Cardiac muscle cell (in vitro differentiated cells and primary cell): ENCODE data around the gene GLS. TPM values are rescaled to one million over a fixed set of nuclear protein-coding genes. Genes with fewer than 3 reads are reported as not detected.

Experiments used
- DNase-seq, 2 donors: peaks; one replicate each; pipeline versions ENCODE4 v3.0.0 to v3.0.0-alpha.2; 2010 to 2017; ENCODE audit warnings: low read depth in 1 of 2, low spot score in 1 of 2
- H3K27ac ChIP-seq: fragments of 200-600 bp; sonication (generic); 2 replicates; pipeline ENCODE4 v1.5.1; 2016
- H3K27me3 ChIP-seq: fragments of 200-600 bp; sonication (generic); 2 replicates; pipeline ENCODE4 v1.6.0; 2016; ENCODE audit warnings: control low read depth
- H3K36me3 ChIP-seq: fragments of 200-600 bp; sonication (generic); 2 replicates; pipeline ENCODE4 v1.5.1; 2016; ENCODE audit warnings: control low read depth
- H3K4me1 ChIP-seq: fragments of 200-600 bp; sonication (generic); 2 replicates; pipeline ENCODE4 v1.8.1; 2017; ENCODE audit warnings: low read depth, mild to moderate bottlenecking, mixed run types
- H3K4me3 ChIP-seq: fragments of 200-600 bp; sonication (generic); 2 replicates; pipeline ENCODE4 v1.5.1; 2016; ENCODE audit warnings: mild to moderate bottlenecking
- H3K9me3 ChIP-seq: fragments of 200-600 bp; sonication (generic); 2 replicates; pipeline ENCODE4 v1.5.1; 2017; ENCODE audit warnings: low read depth, mild to moderate bottlenecking, control low read depth
- CTCF ChIP-seq: IDR thresholded peaks from 2 replicates; pipeline ENCODE4 v1.5.1; 2012; ENCODE audit warnings: low read depth, mild to moderate bottlenecking, low read length
- polyA plus RNA-seq: library from polyadenylated mRNA; unstranded; fragments of >200 nt; fragmentation: Nextera tagmentation; extraction: Ambion mirVana; gene quantifications from 2 replicates; pipeline ENCODE4 v1.2.1, GENCODE V29; 2016
- total RNA-seq: library from RNA; depleted of rRNA; stranded (reverse); fragments of >200 nt; gene quantifications from 2 replicates; pipeline ENCODE4 v1.2.3, GENCODE V29; 2016

Gene GLS
- total and polyA plus RNA-seq, 2 experiments from 2014 or later = 35.2 to 80.8 TPM

- TF ChIP-seq CTCF = no peak
- Histone ChIP-seq H3K4me3 (no peak overlapping the region), H3K9me3 (no peaks in the 10 kb centered on the region), H3K4me1 (no peaks in the 10 kb centered on the region), H3K27ac (no peak overlapping the region), H3K36me3 (peaks cover 53% of the 10 kb centered on the region), H3K27me3 (no peaks in the 10 kb centered on the region)
- no peak for DNase-seq
These were observed 120.4 kb downstream of the GLS start for GRCh38 chr2:191001032-191001431.

GRCh38 chr2:191001624-191002023 is 121.0 kb downstream of the GLS start:
- H3K36me3 ChIP-seq = peaks cover 53% of the 10 kb centered on the region

GRCh38 chr2:191003405-191004309 is 123.0 kb downstream of the GLS start:
- no peak overlapping the region for H3K27ac ChIP-seq
- H3K36me3 ChIP-seq = peaks cover 56% of the 10 kb centered on the region
- DNase-seq = no peak
- no peaks in the 10 kb centered on the region for H3K4me1 ChIP-seq
- no peak overlapping the region for H3K4me3 ChIP-seq
- no peaks in the 10 kb centered on the region for H3K27me3 ChIP-seq
- H3K9me3 ChIP-seq = no peaks in the 10 kb centered on the region
- TF ChIP-seq CTCF = no peak

More at GRCh38 chr2:191001624-191002023, 121.0 kb downstream of the GLS start:
- H3K4me1 ChIP-seq = no peaks in the 10 kb centered on the region
- no peak for TF ChIP-seq CTCF
- H3K9me3 ChIP-seq = no peaks in the 10 kb centered on the region
- no peak overlapping the region for H3K27ac ChIP-seq
- DNase-seq = no peak
- no peaks in the 10 kb centered on the region for H3K27me3 ChIP-seq
- no peak overlapping the region for H3K4me3 ChIP-seq

- Histone ChIP-seq H3K27ac (no peak overlapping the region), H3K4me3 (no peak overlapping the region), H3K36me3 (peaks cover 44% of the 10 kb centered on the region), H3K9me3 (no peaks in the 10 kb centered on the region), H3K4me1 (no peaks in the 10 kb centered on the region), H3K27me3 (no peaks in the 10 kb centered on the region)
- no peak for TF ChIP-seq CTCF
- no peak for DNase-seq
These were observed 125.7 kb downstream of the GLS start for GRCh38 chr2:191006297-191006696.

GRCh38 chr2:191006997-191007783 is 126.6 kb downstream of the GLS start:
- Histone ChIP-seq H3K27me3 (no peaks in the 10 kb centered on the region), H3K4me3 (no peak overlapping the region), H3K4me1 (no peaks in the 10 kb centered on the region), H3K27ac (no peak overlapping the region), H3K9me3 (no peaks in the 10 kb centered on the region), H3K36me3 (peaks cover 40% of the 10 kb centered on the region)
- TF ChIP-seq CTCF = no peak
- DNase-seq = no peak
